B cell (primary cell): ENCODE results near the gene MAP2K5. TPM values are rescaled to one million over a fixed set of nuclear protein-coding genes. Genes with fewer than 3 reads are reported as not detected.

ENCODE experiments used
- ATAC-seq: fragments of 200-7000 bp; cut with Tn5 transposase; one replicate; pipeline ENCODE4 v1.10.0; 2021; ENCODE audit warnings: low read depth, mild to moderate bottlenecking, moderate number of reproducible peaks, moderate library complexity
- CTCF ChIA-PET: fragments of 350-600 bp; sonication (Branson Sonifier 250); formaldehyde crosslinking; loops from one replicate; lab custom pipeline; 2021; ENCODE audit warnings: antibody characterized with exemption, inconsistent platforms; lab: Charles Lee
- POLR2A ChIA-PET: fragments of 350-600 bp; sonication (Branson Sonifier 250); formaldehyde crosslinking; loops from one replicate; lab custom pipeline; 2021; ENCODE audit warnings: antibody characterized with exemption; lab: Charles Lee
- DNase-seq: peaks from one replicate; pipeline ENCODE4 v3.0.0; 2013
- H2AFZ ChIP-seq: 2 replicates; pipeline ENCODE4 v1.6.1; 2012; ENCODE audit warnings: mild to moderate bottlenecking, low read depth, low read length; ENCODE audit not compliant: insufficient read depth, poor library complexity, severe bottlenecking
- H3K27ac ChIP-seq, 2 donors: 1 replicate in 1 of 2; 2 replicates in 1 of 2; pipeline ENCODE4 v1.5.1; 2012 to 2013; ENCODE audit warnings: low read length in 2 of 2, mild to moderate bottlenecking in 2 of 2, moderate library complexity in 1 of 2
- H3K27me3 ChIP-seq, 4 experiments: fragments of 200-600 bp in 1 of 4; sonication (generic) in 1 of 4; replicated peaks in 1 of 4; 1 replicate in 2 of 4; 2 replicates in 2 of 4; pipeline versions ENCODE4 v1.6.1 to v1.7.0; 2013 to 2016; ENCODE audit warnings: low read length in 3 of 4, mild to moderate bottlenecking in 2 of 4, mixed read lengths in 1 of 4, moderate library complexity in 1 of 4; ENCODE audit not compliant: insufficient read depth in 4 of 4, control insufficient read depth in 3 of 4; ENCODE audit errors: control extremely low read depth in 1 of 4
- H3K36me3 ChIP-seq, 2 experiments: replicated peaks in 1 of 2; 1 replicate in 1 of 2; 2 replicates in 1 of 2; pipeline versions ENCODE4 v1.6.1 to v1.7.1; 2013; ENCODE audit warnings: low read length in 1 of 2; ENCODE audit not compliant: insufficient read depth in 2 of 2, control insufficient read depth in 1 of 2; ENCODE audit errors: control extremely low read depth in 1 of 2, extremely low read depth in 1 of 2
- H3K4me1 ChIP-seq, 2 donors: fragments of 200-600 bp in 1 of 2; sonication (generic) in 1 of 2; 1 replicate in 1 of 2; 2 replicates in 1 of 2; pipeline versions ENCODE4 v1.5.1 to v1.6.1; 2013 to 2017; ENCODE audit warnings: low read length in 2 of 2; ENCODE audit not compliant: control insufficient read depth in 2 of 2, insufficient read depth in 2 of 2
- H3K4me2 ChIP-seq: replicated peaks from 2 replicates; pipeline ENCODE3; 2012; ENCODE audit warnings: mild to moderate bottlenecking, low read depth, low read length; ENCODE audit not compliant: poor library complexity, severe bottlenecking
- H3K4me3 ChIP-seq, 5 experiments: fragments of 200-600 bp in 1 of 5; sonication (generic) in 1 of 5; 1 replicate in 3 of 5; 2 replicates in 2 of 5; pipeline versions ENCODE4 v1.5.1 to v1.7.0; 2011 to 2016; ENCODE audit warnings: low read length in 4 of 5, mild to moderate bottlenecking in 4 of 5, low read depth in 2 of 5, control low read depth in 1 of 5, moderate library complexity in 1 of 5; ENCODE audit not compliant: insufficient read depth in 1 of 5; ENCODE audit errors: control extremely low read depth in 1 of 5, extremely low read depth in 1 of 5
- H3K79me2 ChIP-seq: fragments of 200-600 bp; sonication (generic); one replicate; pipeline ENCODE4 v1.6.0; 2016; ENCODE audit warnings: low read length; ENCODE audit not compliant: control insufficient read depth, insufficient read depth
- H3K9ac ChIP-seq: fragments of 200-600 bp; sonication (generic); 2 replicates; pipeline ENCODE4 v1.6.1; 2017; ENCODE audit warnings: mild to moderate bottlenecking, low read length, moderate library complexity
- H3K9me3 ChIP-seq, 3 donors: one replicate each; pipeline versions ENCODE4 v1.6.1 to v1.7.1; 2013; ENCODE audit warnings: low read length in 2 of 3; ENCODE audit not compliant: control insufficient read depth in 2 of 3, insufficient read depth in 1 of 3; ENCODE audit errors: control extremely low read depth in 1 of 3
- H4K20me1 ChIP-seq: 2 replicates; pipeline ENCODE4 v1.6.0; 2012; ENCODE audit warnings: mild to moderate bottlenecking, low read length; ENCODE audit not compliant: insufficient read depth, control insufficient read depth, poor library complexity, severe bottlenecking
- H3K27ac Mint-ChIP-seq: one replicate; pipeline ENCODE4 v1.8.0; 2021; ENCODE audit warnings: mixed read lengths
- H3K27me3 Mint-ChIP-seq: one replicate; pipeline ENCODE4 v1.8.0; 2021; ENCODE audit warnings: mixed read lengths
- H3K4me1 Mint-ChIP-seq: one replicate; pipeline ENCODE4 v1.8.0; 2021; ENCODE audit warnings: mixed read lengths
- H3K4me3 Mint-ChIP-seq: one replicate; pipeline ENCODE4 v1.8.0; 2021; ENCODE audit warnings: mixed read lengths
- H3K9me3 Mint-ChIP-seq: one replicate; pipeline ENCODE4 v1.8.0; 2022; ENCODE audit warnings: mixed read lengths; ENCODE audit not compliant: insufficient read depth
- CTCF ChIP-seq: fragments of 200-600 bp; IDR thresholded peaks from one replicate; pipeline ENCODE4 v1.8.0; 2022; ENCODE audit warnings: antibody characterized with exemption, mild to moderate bottlenecking
- EZH2 ChIP-seq: IDR thresholded peaks from 2 replicates; pipeline ENCODE4 v1.6.1; 2012; ENCODE audit warnings: borderline replicate concordance, low read depth, mild to moderate bottlenecking, moderate library complexity, low read length; ENCODE audit not compliant: insufficient read depth, poor library complexity, severe bottlenecking
- WGBS: methylation state at CpG from one replicate; pipeline ENCODE4 v1.1.5; 2013; ENCODE audit warnings: missing lambda C conversion rate; ENCODE audit not compliant: insufficient coverage; 5-methylcytosine and 5-hydroxymethylcytosine counted together
- intact Hi-C: fragments of 100-400 bp; cut with micrococcal nuclease; formaldehyde crosslinking; loops from one replicate; pipeline ENCODE4 v1.10.0; 2022
- polyA plus RNA-seq: library from polyadenylated mRNA; depleted of rRNA; stranded (reverse); fragments of >200 nt; gene quantifications from 2 replicates; pipeline ENCODE4 v1.2.3, GENCODE V29; 2012
- total RNA-seq, 2 donors: library from RNA; stranded (reverse); fragments of 120-200 nt in 1 of 2; gene quantifications; 1 replicate in 1 of 2; 2 replicates in 1 of 2; pipeline versions ENCODE4 v1.2.3 to v1.2.4, GENCODE V29; 2013 to 2022

Gene MAP2K5
- total and polyA plus RNA-seq, 2 donors (not counting 1 experiment from before 2014, with no cell fraction given), result 11.1 to 40.0 TPM

GRCh38 chr15:67843092-67843501 lies 300.6 kb downstream of the MAP2K5 start:
- Histone ChIP-seq H3K4me1 (peaks cover 18 to 22% of the 10 kb centered on the region in 2 donors), H3K27me3 (peaks cover 0 to 4% (median 0%) of the 10 kb centered on the region in 4 experiments), H3K27ac (no peak overlapping the region), H3K9me3 (no peaks in the 10 kb centered on the region), H3K4me2 (no peak overlapping the region), H3K36me3 (no peaks in the 10 kb centered on the region), H4K20me1 (no peaks in the 10 kb centered on the region), H3K4me3 (no peak overlapping the region), H3K79me2 (no peaks in the 10 kb centered on the region), H2AFZ (no peak overlapping the region), H3K9ac (no peak overlapping the region)
- H3K4me1 Mint-ChIP-seq, result peaks cover 23% of the 10 kb centered on the region
- TF ChIP-seq CTCF, result no peak
- intact Hi-C loops, result loop anchor here (10.0 kb wide), 2 partner anchors 972 to 1138 kb away; partner anchors contain the start of gene SMAD6
- 96% methylated on average over 7 of the region's 7 CpGs for WGBS
- ChIA-PET CTCF (interaction anchor here (1.2 kb wide), 1 partner anchor 21 kb away, joined by 3 read pairs; no protein-coding TSS in a partner anchor), POLR2A (no interaction called here)
- DNase-seq (no peak), ATAC-seq (no peak)
- no peak overlapping the region for H3K27ac Mint-ChIP-seq
- H3K4me3 Mint-ChIP-seq, result no peak overlapping the region
- peaks cover 3% of the 10 kb centered on the region for H3K27me3 Mint-ChIP-seq
- H3K9me3 Mint-ChIP-seq, result no peaks in the 10 kb centered on the region

GRCh38 chr15:67843571-67844387 lies 301.3 kb downstream of the MAP2K5 start:
- Histone ChIP-seq H3K4me3 (no peak overlapping the region), H3K36me3 (no peaks in the 10 kb centered on the region), H3K27ac (no peak overlapping the region), H3K9me3 (no peaks in the 10 kb centered on the region), H4K20me1 (no peaks in the 10 kb centered on the region), H3K27me3 (peaks cover 0 to 4% (median 0%) of the 10 kb centered on the region in 4 experiments), H2AFZ (no peak overlapping the region), H3K4me2 (no peak overlapping the region), H3K4me1 (peaks cover 12 to 15% of the 10 kb centered on the region in 2 donors), H3K9ac (no peak overlapping the region), H3K79me2 (no peaks in the 10 kb centered on the region)
- ChIA-PET CTCF (interaction anchor here (1.2 kb wide), 1 partner anchor 20 kb away, joined by 3 read pairs; no protein-coding TSS in a partner anchor), POLR2A (no interaction called here)
- intact Hi-C loops, result loop anchor here (10.0 kb wide), 2 partner anchors 971 to 1139 kb away; partner anchors contain the start of gene SMAD6
- H3K27me3 Mint-ChIP-seq, result peaks cover 3% of the 10 kb centered on the region
- 94% methylated on average over 5 of the region's 7 CpGs for WGBS
- no peak overlapping the region for H3K4me3 Mint-ChIP-seq
- no peak overlapping the region for H3K27ac Mint-ChIP-seq
- ATAC-seq, result no peak
- TF ChIP-seq EZH2 (no peak), CTCF (no peak)
- H3K4me1 Mint-ChIP-seq, result peaks cover 18% of the 10 kb centered on the region
- peaks cover 2% of the 10 kb centered on the region for H3K9me3 Mint-ChIP-seq
- no peak for DNase-seq
